Endothelial cell of umbilical vein (primary cell): ENCODE data around the gene UVSSA. TPM values are rescaled to one million over a fixed set of nuclear protein-coding genes. Genes with fewer than 3 reads are reported as not detected.

Experiments used
- BruUV-seq: library from RNA; stranded (reverse); fragments of 400-500 nt; replicated peaks from 2 replicates; lab custom pipeline; 2021; lab: Mats Ljungman, UMichigan
- CTCF ChIA-PET: fragments of 300-600, 350-600 bp; sonication (Branson Sonifier 250); formaldehyde crosslinking; loops from one replicate; lab custom pipeline; 2021; ENCODE audit warnings: antibody characterized with exemption, inconsistent platforms; lab: Charles Lee
- POLR2A ChIA-PET: fragments of 300-600, 350-600 bp; sonication (Branson Sonifier 250); formaldehyde crosslinking; loops from one replicate; lab custom pipeline; 2021; ENCODE audit warnings: antibody characterized with exemption, inconsistent platforms; lab: Charles Lee
- DNase-seq: peaks from one replicate; pipeline ENCODE4 v3.0.0-alpha.2; 2011; ENCODE audit warnings: low read depth, low spot score
- FAIRE-seq: peaks from 2 replicates; lab custom pipeline; 2011; peaks lifted over from hg19 to GRCh38; lab: Jason Lieb, UNC
- H2AFZ ChIP-seq: 2 replicates; pipeline ENCODE4 v1.6.0; 2012; ENCODE audit warnings: low read depth, low read length, control low read depth, inconsistent platforms
- H3K27ac ChIP-seq: 2 replicates; pipeline ENCODE4 v1.5.1; 2011; ENCODE audit warnings: low read depth, mild to moderate bottlenecking, control low read depth, low read length, moderate library complexity; ENCODE audit not compliant: insufficient read depth
- H3K27me3 ChIP-seq, 2 experiments: 2 replicates each; pipeline versions ENCODE4 v1.6.0 to v1.6.1; 2011; ENCODE audit warnings: low read length in 2 of 2, mixed read lengths in 1 of 2; ENCODE audit not compliant: control insufficient read depth in 2 of 2, insufficient read depth in 2 of 2
- H3K36me3 ChIP-seq, 2 experiments: 2 replicates in 1 of 2; 3 replicates in 1 of 2; pipeline ENCODE4 v1.5.1; 2011; ENCODE audit warnings: low read length in 2 of 2, mild to moderate bottlenecking in 1 of 2, moderate library complexity in 1 of 2; ENCODE audit not compliant: control insufficient read depth in 2 of 2, insufficient read depth in 2 of 2; ENCODE audit errors: extremely low read depth in 1 of 2
- H3K4me1 ChIP-seq: 3 replicates; pipeline ENCODE4 v1.5.1; 2011; ENCODE audit warnings: mild to moderate bottlenecking, low read length; ENCODE audit not compliant: control insufficient read depth, insufficient read depth; ENCODE audit errors: extremely low read depth
- H3K4me2 ChIP-seq: 2 replicates; pipeline ENCODE4 v1.6.1; 2011; ENCODE audit warnings: low read length, control low read depth, mixed read lengths; ENCODE audit not compliant: insufficient read depth
- H3K4me3 ChIP-seq, 3 experiments: fragments of 200-600 bp in 1 of 3; sonication (generic), shearing (Covaris generic) in 1 of 3; replicated peaks in 1 of 3; 2 replicates each; pipeline ENCODE4 v1.5.1; 2011 to 2016; ENCODE audit warnings: control low read depth in 3 of 3, low read length in 3 of 3, mild to moderate bottlenecking in 2 of 3, inconsistent platforms in 1 of 3, low read depth in 1 of 3, moderate library complexity in 1 of 3; ENCODE audit not compliant: insufficient read depth in 1 of 3
- H3K79me2 ChIP-seq: 2 replicates; pipeline ENCODE4 v1.6.0; 2012; ENCODE audit warnings: low read length, inconsistent platforms; ENCODE audit not compliant: control insufficient read depth, insufficient read depth
- H3K9ac ChIP-seq: replicated peaks from 2 replicates; pipeline ENCODE3; 2011; ENCODE audit warnings: low read length, control low read depth; ENCODE audit not compliant: insufficient read depth; ENCODE audit errors: extremely low read depth
- H3K9me1 ChIP-seq: replicated peaks from 3 replicates; pipeline ENCODE4 v1.6.0; 2011; ENCODE audit warnings: mild to moderate bottlenecking, low read length; ENCODE audit not compliant: control insufficient read depth, insufficient read depth; ENCODE audit errors: extremely low read depth
- H3K9me3 ChIP-seq: replicated peaks from 2 replicates; pipeline ENCODE4 v1.5.1; 2012; ENCODE audit warnings: low read length, inconsistent platforms; ENCODE audit not compliant: control insufficient read depth, insufficient read depth
- H4K20me1 ChIP-seq: replicated peaks from 2 replicates; pipeline ENCODE3; 2011; ENCODE audit warnings: mild to moderate bottlenecking, low read length; ENCODE audit not compliant: control insufficient read depth, insufficient read depth; ENCODE audit errors: extremely low read depth
- EZH2 ChIP-seq: IDR thresholded peaks from 2 replicates; pipeline ENCODE4 v1.6.1; 2012; ENCODE audit warnings: borderline replicate concordance, low read depth, mild to moderate bottlenecking, moderate library complexity, low read length, inconsistent platforms; ENCODE audit not compliant: severe bottlenecking
- FOS ChIP-seq: IDR thresholded peaks from 2 replicates; pipeline ENCODE4 v1.6.1; 2011; ENCODE audit warnings: mild to moderate bottlenecking, low read length, moderate library complexity, borderline replicate concordance; ENCODE audit not compliant: insufficient read depth
- GATA2 ChIP-seq: IDR thresholded peaks from 2 replicates; pipeline ENCODE4 v1.7.0; 2011; ENCODE audit warnings: low read depth, mild to moderate bottlenecking, moderate library complexity, mixed read lengths, low read length; ENCODE audit not compliant: insufficient read length, insufficient read depth
- JUN ChIP-seq: IDR thresholded peaks from 2 replicates; pipeline ENCODE4 v1.6.1; 2011; ENCODE audit warnings: borderline replicate concordance, low read depth; ENCODE audit not compliant: insufficient read length, insufficient read depth
- MAX ChIP-seq: IDR thresholded peaks from 2 replicates; pipeline ENCODE4 v1.6.1; 2011; ENCODE audit not compliant: insufficient read depth, insufficient read length
- MYC ChIP-seq: IDR thresholded peaks from one replicate; pipeline ENCODE4 v1.6.1; 2011; ENCODE audit warnings: mild to moderate bottlenecking, low read depth, low read length
- POLR2A ChIP-seq: IDR thresholded peaks from 2 replicates; pipeline ENCODE4 v1.6.1; 2012; ENCODE audit warnings: low read depth, mild to moderate bottlenecking, control low read depth, low read length
- POLR2AphosphoS5 ChIP-seq: IDR thresholded peaks from 2 replicates; pipeline ENCODE4 v1.6.1; 2012; ENCODE audit warnings: low read depth, mild to moderate bottlenecking, control low read depth, low read length, moderate library complexity; ENCODE audit not compliant: insufficient read depth
- dilution Hi-C: fragments of 300-500 bp; cut with MboI; formaldehyde crosslinking; loops from one replicate; pipeline ENCODE4 v1.15.0; 2019; ENCODE audit warnings: low sequenced_read_pairs; ENCODE audit not compliant: extremely low pct_ligation_motif_present
- intact Hi-C: fragments of 100-400 bp; cut with micrococcal nuclease; formaldehyde crosslinking; loops from one replicate; pipeline ENCODE4 v1.10.0; 2022
- polyA plus RNA-seq, 4 experiments: library from polyadenylated mRNA; depleted of rRNA in 3 of 4; stranded (reverse) in 3 of 4; unstranded in 1 of 4; fragments of >200 nt; gene quantifications; 2 replicates each; pipeline versions ENCODE4 v1.2.1 to v1.2.3, GENCODE V29; 2011 to 2012; ENCODE audit warnings: missing spikeins in 1 of 4
- total RNA-seq: library from RNA; stranded (reverse); gene quantifications from 2 replicates; pipeline ENCODE4 v1.2.3, GENCODE V29; 2021
- TF ChIP-seq, protein P1 (sequence below), 2 donors: IDR thresholded peaks; 1 replicate in 1 of 2; 2 replicates in 1 of 2; pipeline ENCODE4 v1.5.1; 2011; ENCODE audit warnings: low read length in 2 of 2, mild to moderate bottlenecking in 2 of 2, moderate library complexity in 2 of 2, control low read depth in 1 of 2, inconsistent platforms in 1 of 2, low read depth in 1 of 2; ENCODE audit not compliant: insufficient read depth in 1 of 2; ENCODE audit errors: extremely low read depth in 1 of 2

The UVSSA gene
- total and polyA plus RNA-seq, 2 donors (not counting 3 experiments of a cell fraction or from before 2014, with no cell fraction given) = 7.1 to 14.9 TPM

GRCh38 chr4:1364217-1364616 is 17.2 kb downstream of the UVSSA start:
- intact Hi-C loops (no loop called here), dilution Hi-C loops (no loop called here)
- Histone ChIP-seq H3K27me3 (no peaks in the 10 kb centered on the region), H3K4me1 (no peaks in the 10 kb centered on the region), H3K27ac (no peak overlapping the region), H3K9me3 (no peaks in the 10 kb centered on the region), H2AFZ (no peak overlapping the region), H3K9me1 (no peaks in the 10 kb centered on the region), H3K9ac (no peak overlapping the region), H3K36me3 (no peaks in the 10 kb centered on the region), H4K20me1 (no peaks in the 10 kb centered on the region), H3K79me2 (no peaks in the 10 kb centered on the region), H3K4me2 (no peak overlapping the region), H3K4me3 (no peak overlapping the region)
- FAIRE-seq (no peak), DNase-seq (no peak)
- TF ChIP-seq GATA2 (no peak), FOS (no peak), MAX (no peak), POLR2AphosphoS5 (no peak), MYC (no peak), JUN (no peak), POLR2A (no peak), EZH2 (no peak)
- TF ChIP-seq, protein P1, sequence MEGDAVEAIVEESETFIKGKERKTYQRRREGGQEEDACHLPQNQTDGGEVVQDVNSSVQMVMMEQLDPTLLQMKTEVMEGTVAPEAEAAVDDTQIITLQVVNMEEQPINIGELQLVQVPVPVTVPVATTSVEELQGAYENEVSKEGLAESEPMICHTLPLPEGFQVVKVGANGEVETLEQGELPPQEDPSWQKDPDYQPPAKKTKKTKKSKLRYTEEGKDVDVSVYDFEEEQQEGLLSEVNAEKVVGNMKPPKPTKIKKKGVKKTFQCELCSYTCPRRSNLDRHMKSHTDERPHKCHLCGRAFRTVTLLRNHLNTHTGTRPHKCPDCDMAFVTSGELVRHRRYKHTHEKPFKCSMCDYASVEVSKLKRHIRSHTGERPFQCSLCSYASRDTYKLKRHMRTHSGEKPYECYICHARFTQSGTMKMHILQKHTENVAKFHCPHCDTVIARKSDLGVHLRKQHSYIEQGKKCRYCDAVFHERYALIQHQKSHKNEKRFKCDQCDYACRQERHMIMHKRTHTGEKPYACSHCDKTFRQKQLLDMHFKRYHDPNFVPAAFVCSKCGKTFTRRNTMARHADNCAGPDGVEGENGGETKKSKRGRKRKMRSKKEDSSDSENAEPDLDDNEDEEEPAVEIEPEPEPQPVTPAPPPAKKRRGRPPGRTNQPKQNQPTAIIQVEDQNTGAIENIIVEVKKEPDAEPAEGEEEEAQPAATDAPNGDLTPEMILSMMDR (IDR thresholded peaks at IDR 0.05; ENCODE audit: extremely low read depth in 1 of 2, insufficient read depth in 1 of 2, low read depth in 1 of 2, low read length in 2 of 2) = no peak
- BruUV-seq = no TSS peak
- ChIA-PET CTCF (interaction anchor here (1.2 to 1.4 kb wide), 3 partner anchors 8 to 266 kb away, joined by 3 to 9 read pairs (median 7); no protein-coding TSS in a partner anchor), POLR2A (no interaction called here)
